HG02763 (cell line): ENCODE measurements around the gene CGN.

ENCODE experiments used
- ATAC-seq: cut with Tn5 transposase; IDR thresholded peaks from one replicate; pipeline ENCODE4 v1.9.1; 2021; ENCODE audit warnings: mild to moderate bottlenecking, moderate library complexity; ENCODE audit not compliant: unreplicated experiment

The CGN gene

GRCh38 chr1:151523326-151523725, 12.1 kb downstream of the CGN start:
- ATAC-seq, result no peak

- no peak for ATAC-seq
Measured at GRCh38 chr1:151524736-151525135, 13.5 kb downstream of the CGN start.

- no peak for ATAC-seq
Measured at GRCh38 chr1:151526735-151527525, 15.7 kb downstream of the CGN start.

GRCh38 chr1:151529211-151529702, 18.1 kb downstream of the CGN start:
- no peak for ATAC-seq

DNA sequence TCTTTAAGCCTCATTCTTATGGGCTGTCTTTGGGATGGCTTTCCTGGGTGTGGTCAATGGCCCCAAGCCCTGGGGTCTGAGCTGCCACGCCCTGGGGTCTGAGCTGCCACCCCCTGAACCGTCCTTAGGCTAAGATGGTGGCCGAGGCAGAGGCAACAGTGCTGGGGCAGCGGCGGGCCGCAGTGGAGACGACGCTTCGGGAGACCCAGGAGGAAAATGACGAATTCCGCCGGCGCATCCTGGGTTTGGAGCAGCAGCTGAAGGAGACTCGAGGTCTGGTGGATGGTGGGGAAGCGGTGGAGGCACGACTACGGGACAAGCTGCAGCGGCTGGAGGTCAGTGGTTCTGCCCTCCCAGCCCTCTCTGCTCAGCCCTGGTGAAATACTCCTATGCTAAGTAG, 18.6 kb downstream of the CGN start:
- ATAC-seq, result no peak

- ATAC-seq, result no peak
Measured at GRCh38 chr1:151530461-151530860, 19.3 kb downstream of the CGN start.

GRCh38 chr1:151533870-151534269, 22.7 kb downstream of the CGN start:
- no peak for ATAC-seq

DNA sequence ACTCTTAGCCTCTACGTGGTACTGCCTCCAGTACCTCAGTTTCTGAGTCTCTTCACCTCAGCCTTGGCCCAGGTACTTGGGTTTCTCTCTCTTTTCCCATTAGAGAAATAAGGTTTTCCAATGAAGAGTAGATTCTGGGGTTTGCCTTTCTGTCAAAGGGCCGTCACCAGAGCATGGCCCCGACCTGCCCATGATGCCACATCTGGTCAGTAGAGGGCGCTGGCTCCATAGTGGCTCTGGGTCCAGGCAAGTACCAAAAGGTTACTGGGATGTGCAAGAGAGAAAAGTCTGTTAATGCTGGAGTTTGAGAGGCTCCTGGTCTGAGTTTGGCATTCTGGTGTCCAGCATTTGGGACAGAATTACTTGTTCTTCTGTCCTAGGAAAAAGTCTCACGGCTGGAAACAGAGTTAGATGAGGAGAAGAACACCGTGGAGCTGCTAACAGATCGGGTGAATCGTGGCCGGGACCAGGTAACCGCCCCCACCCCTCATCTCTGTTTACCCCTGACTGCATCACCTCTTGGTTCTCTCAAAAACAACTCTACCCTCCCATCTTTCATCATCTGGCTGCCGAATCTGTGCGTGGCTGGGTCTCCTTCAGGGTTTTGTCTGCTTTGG, 23.6 kb downstream of the CGN start:
- no peak for ATAC-seq

DNA sequence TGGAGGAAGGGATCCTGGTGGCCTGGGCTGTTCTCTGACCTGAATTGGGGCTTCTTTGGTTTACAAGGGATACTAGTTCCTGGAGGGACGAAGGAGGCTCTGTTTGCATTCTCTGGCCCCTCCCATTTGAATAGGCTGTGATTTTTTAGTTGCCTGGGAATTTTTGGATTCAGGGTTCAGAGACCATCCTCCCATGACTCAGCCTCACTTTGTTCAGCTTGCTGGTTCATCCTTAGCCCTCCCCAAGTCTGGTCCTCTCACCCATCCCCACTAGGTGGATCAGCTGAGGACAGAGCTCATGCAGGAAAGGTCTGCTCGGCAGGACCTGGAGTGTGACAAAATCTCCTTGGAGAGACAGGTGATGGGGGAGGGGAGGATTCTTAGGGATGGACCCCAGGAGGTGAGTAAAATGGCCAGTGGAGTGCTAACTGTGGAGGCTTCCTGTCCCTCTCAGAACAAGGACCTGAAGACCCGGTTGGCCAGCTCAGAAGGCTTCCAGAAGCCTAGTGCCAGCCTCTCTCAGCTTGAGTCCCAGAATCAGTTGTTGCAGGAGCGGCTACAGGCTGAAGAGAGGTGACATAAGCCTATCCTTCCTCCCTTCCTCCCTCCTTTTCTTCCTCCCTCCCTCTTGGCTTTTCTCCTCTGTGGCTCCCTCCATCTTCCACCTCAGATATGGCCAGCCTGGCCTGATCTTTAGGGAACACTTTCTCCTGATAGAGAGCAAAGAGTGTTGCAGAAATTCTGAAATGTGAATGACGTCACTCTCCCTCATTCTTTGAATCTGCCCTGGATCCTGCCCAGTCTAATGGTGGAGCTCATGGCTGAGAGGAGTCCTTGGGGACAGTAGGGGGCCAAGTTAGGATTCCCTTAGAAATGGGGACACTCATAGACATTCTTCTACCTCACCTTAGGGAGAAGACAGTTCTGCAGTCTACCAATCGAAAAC, 24.4 kb downstream of the CGN start:
- ATAC-seq, result no peak

GRCh38 chr1:151536499-151536898, 25.3 kb downstream of the CGN start:
- no peak for ATAC-seq

DNA sequence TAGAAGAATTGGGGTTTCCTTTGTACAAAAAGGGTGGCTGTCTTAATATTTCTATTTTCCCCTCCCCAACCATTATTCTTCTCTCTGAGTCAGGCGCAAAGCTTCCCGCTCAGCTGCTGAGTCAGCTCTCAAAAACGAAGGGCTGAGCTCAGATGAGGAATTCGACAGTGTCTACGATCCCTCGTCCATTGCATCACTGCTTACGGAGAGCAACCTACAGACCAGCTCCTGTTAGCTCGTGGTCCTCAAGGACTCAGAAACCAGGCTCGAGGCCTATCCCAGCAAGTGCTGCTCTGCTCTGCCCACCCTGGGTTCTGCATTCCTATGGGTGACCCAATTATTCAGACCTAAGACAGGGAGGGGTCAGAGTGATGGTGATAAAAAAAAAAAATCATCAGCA, 25.9 kb downstream of the CGN start:
- no peak for ATAC-seq

GRCh38 chr1:151539321-151540020, 28.3 kb downstream of the CGN start:
- ATAC-seq, result peak; percentile 27

DNA sequence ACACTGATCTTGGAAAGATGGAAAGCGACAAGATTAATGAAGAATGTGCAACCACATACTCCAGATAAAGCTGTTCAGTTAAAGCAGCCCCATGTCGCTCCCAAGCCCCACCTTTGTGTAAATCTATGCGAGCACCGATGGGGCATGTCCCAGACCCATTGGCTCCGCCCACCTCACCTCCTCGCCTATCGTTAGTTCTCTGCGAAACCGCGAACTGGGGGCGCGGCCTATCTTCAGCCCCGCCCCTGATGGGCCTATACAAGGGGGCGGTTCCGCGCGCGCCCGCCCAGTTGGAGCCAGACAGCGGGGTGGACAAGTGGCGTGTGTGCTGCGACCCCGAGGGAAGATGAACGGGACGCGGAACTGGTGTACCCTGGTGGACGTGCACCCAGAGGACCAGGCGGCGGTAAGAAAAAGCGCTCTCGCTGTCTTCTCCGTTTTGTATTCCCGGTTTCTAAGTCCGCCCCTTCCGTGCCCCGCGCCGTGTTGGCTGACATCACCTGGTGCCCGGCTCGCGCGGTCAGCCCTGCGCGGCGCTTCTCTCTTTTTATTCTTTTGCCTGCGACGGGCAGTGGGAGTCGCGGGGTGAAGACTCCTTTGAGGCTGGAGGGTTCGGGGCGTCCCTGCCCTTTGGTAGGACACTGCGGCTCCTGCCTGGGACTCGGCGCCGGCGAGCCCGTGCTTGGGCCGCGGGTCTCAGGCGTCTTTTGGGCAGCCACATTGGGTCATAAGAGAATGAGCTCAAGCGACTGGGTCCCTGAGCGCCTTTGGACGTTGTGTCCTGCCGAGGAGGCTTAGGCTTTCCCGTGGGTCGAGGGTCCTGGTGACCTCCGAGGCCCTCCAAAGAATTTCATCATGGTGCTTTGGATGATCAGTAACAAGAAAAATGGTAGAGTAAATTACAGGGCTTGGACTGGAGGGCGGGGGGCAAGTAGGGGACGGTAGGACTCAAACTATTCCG, 29.1 kb downstream of the CGN start, which contains the start of gene TUFT1:
Gene TUFT1 (plus strand): TSS at position 289 of the 961 bp plus-strand sequence. CDS start 58 bp downstream, at position 347.
- peak; percentile 90 for ATAC-seq

- ATAC-seq, result no peak
Measured at GRCh38 chr1:151540982-151541377, 29.8 kb downstream of the CGN start.

GRCh38 chr1:151541752-151542151, 30.6 kb downstream of the CGN start:
- no peak for ATAC-seq

- ATAC-seq, result no peak
Measured at GRCh38 chr1:151542710-151543129, 31.5 kb downstream of the CGN start.

DNA sequence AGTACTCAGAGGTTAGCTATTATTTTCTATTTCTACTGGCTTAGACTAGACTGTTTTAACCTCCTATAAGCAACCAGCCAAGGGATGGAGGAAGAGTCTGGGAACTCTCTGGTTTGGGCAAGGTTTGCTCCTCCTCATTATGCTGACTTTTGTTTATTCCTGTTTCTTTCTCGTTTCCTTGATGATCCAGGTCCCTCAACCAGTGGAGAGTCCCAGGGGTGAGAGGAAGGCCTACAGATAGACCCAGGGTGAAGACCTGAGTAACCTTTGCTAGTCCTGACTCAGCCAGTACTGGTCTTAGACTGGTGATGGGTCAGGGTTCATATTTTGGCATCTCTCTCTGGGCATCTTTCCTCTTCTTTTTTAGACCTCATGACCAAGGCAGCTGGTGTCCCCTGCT, 34.4 kb downstream of the CGN start:
- no peak for ATAC-seq

DNA sequence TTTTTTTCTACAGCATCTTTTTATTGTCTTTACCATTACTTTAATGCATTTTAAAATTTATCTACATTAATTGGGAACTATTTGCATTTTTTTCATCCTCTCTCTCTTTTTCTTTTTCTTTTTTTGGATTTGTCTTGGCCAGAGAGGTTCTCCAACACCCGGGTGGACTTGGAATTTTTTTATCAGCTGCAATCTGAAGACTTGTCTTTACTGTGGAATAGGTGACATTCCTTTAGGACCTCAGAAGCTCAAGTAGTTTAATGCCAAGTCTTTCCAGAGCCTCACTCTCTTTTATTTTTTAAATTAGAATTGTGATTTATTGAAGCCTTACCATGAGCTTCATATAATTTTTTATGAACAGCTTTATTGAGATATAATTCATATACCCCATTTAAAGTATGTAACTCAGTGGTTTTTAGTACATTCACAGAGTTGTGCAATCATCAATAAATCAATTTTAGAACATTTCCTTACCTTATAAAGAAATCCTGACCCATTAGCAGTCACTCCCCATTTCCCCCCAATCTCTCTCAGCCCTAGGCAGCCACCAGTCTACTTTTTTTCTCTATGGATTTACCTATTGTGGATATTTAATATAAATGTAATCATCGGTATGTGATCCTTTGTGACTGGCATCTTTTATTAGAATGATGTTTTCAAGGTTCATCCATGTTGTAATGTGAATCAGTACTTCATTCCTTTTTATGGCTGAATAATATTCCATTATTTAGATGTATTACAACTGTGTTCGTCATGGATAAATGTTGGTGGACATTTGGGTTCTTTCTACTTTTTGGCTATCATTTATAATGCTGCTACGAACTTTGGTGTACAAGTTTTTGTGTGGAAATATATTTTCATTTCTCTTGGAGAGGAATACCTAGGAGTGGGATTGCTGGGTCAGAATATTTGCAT, 35.1 kb downstream of the CGN start:
- ATAC-seq, result no peak
